SW480 (cell line): ENCODE data around the gene BOLL.
"Not testable (repeated sequence)": the region's sequence is repeated elsewhere in the genome, so short reads cannot be mapped to it uniquely, and the experiment has no call there.

Experiments used
- DNase-seq: peaks from one replicate; pipeline ENCODE4 v3.0.0-alpha.2; 2016; ENCODE audit warnings: low spot score

The BOLL gene

GRCh38 chr2:197705912-197706838, 78.9 kb downstream of the BOLL start:
- DNase-seq, result no peak

- DNase-seq, result peak; percentile 88
Measured at GRCh38 chr2:197705121-197705911, 79.8 kb downstream of the BOLL start, which contains the start of gene MARS2. TSS of gene MARS2 (plus strand) at chr2:197705369. CDS start at chr2:197705406, 37 bp downstream.

GRCh38 chr2:197704434-197705120, 80.5 kb downstream of the BOLL start:
- no peak for DNase-seq

- no peak for DNase-seq
Measured at GRCh38 chr2:197700960-197701359, 84.2 kb downstream of the BOLL start.

GRCh38 chr2:197699724-197700123, 85.4 kb downstream of the BOLL start:
- DNase-seq, result not testable (repeated sequence)

- DNase-seq, result not testable (repeated sequence)
Measured at GRCh38 chr2:197696571-197696970, 88.5 kb downstream of the BOLL start.

GRCh38 chr2:197695971-197696370, 89.1 kb downstream of the BOLL start:
- not testable (repeated sequence) for DNase-seq

- DNase-seq, result not testable (repeated sequence)
Measured at GRCh38 chr2:197695206-197695605, 89.9 kb downstream of the BOLL start.

GRCh38 chr2:197677483-197677882, 107.6 kb downstream of the BOLL start:
- DNase-seq, result no peak

GRCh38 chr2:197677056-197677455, 108.1 kb downstream of the BOLL start:
- no peak for DNase-seq
